GM19351 (cell line): ENCODE measurements around the gene SH3BGRL2.
"Not testable (repeated sequence)": the region's sequence is repeated elsewhere in the genome, so short reads cannot be mapped to it uniquely, and the experiment has no call there.

Experiments used
- ATAC-seq: cut with Tn5 transposase; IDR thresholded peaks from one replicate; pipeline ENCODE4 v1.9.1; 2021; ENCODE audit warnings: mild to moderate bottlenecking, moderate library complexity; ENCODE audit not compliant: unreplicated experiment

The SH3BGRL2 gene

GRCh38 chr6:79648328-79648727, 17.2 kb downstream of the SH3BGRL2 start:
- ATAC-seq: no peak

DNA sequence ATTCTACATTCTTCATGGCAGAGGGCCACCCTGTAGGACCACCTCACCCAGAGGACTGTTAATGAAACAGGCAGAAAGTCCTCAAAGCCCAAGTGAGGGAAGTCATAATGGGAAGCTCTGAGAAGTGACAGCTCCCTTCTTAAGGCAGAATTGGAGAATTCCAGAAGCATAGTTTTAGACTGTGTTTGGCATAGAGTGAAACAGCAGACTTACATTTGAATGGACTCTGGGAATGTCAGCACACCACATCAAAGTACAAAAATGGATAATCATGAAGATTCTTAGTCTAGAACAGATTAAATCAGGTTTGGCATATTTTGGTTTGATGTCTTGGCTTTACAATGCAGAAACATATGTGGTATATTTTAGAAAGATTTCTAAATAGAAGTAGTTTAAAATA, 17.9 kb downstream of the SH3BGRL2 start:
- ATAC-seq: no peak

DNA sequence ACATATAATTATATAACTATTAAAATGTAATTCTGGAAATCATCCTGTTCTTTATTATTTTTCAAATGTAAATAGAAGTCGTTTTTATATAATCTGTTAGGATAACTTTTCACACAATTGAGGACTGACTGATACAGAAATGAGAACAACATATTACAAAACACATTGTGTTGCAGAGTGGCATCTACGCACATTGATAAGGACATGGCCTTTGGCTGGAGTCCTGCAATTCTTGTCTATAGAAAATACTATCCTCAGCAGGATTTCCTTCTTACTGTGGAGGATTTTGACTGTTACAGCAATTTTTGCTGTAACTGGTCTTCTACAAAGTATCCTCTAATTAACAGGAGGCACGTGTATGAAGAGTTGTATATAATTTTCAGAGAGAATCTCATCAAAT, 19.8 kb downstream of the SH3BGRL2 start:
- no peak for ATAC-seq

GRCh38 chr6:79656134-79656533, 25.0 kb downstream of the SH3BGRL2 start:
- ATAC-seq: no peak

DNA sequence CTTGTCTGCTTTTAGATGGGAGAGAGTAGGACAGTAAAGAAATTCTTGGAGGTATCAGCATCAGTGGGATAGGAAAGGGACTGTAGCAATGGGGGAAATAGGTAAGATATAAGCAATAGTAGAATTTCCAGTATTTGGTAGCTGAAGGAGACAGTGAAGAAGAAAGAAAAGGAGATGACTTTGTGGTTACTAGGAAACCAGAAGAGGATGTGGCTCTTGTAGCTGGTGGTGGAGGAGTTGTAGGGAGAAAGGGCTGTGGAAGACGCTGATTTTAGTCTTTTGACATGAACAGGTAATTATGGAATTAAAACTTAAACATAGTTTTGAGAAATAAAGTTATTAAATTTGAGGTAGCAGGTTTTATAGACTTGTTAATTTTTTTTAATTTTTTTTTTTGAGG, 26.1 kb downstream of the SH3BGRL2 start:
- ATAC-seq: no peak

- not testable (repeated sequence) for ATAC-seq
Measured at GRCh38 chr6:79663655-79664054, 32.5 kb downstream of the SH3BGRL2 start.

GRCh38 chr6:79665725-79666551, 34.8 kb downstream of the SH3BGRL2 start:
- no peak for ATAC-seq

GRCh38 chr6:79666634-79667033, 35.5 kb downstream of the SH3BGRL2 start:
- ATAC-seq: no peak

GRCh38 chr6:79668381-79668780, 37.3 kb downstream of the SH3BGRL2 start:
- no peak for ATAC-seq

DNA sequence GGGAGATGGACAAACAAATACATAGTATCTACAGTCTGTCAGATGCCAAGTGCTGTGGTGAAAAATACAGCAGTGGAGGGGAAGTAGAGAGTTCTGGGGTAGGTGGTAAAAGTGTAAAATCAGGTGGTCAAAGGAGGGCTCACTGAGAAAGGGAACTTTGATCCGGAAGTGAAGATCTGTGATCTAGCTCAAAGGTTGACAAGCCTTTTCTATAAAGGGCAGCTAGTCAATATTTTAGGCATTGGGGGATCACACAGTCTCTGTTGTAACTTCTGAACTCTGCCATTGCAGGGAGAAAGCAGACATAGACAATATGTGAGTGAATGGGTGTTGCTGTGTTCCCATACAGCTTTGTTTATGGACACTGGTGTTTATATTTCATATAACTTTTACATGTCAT, 38.6 kb downstream of the SH3BGRL2 start:
- no peak for ATAC-seq

DNA sequence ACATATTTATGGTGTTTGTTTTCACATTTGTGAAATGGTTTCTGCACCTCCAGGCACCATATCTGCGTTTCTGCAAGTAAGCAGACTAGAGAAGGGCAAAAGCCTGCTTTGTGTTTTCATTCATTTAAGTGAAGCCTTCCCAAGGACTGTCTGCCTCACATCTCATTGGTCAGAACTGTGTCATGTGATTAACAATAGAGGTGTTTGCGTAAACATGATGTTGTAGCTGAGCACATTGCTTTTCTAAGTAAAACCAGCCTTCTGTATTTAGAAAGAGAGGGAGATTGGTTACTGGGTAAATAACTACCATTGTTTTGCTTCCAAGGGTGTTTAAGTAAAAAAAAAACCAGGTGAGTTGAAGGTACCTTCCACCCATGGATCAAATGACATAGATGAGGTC, 39.7 kb downstream of the SH3BGRL2 start:
- no peak for ATAC-seq

GRCh38 chr6:79671600-79672266, 40.6 kb downstream of the SH3BGRL2 start:
- ATAC-seq: no peak

DNA sequence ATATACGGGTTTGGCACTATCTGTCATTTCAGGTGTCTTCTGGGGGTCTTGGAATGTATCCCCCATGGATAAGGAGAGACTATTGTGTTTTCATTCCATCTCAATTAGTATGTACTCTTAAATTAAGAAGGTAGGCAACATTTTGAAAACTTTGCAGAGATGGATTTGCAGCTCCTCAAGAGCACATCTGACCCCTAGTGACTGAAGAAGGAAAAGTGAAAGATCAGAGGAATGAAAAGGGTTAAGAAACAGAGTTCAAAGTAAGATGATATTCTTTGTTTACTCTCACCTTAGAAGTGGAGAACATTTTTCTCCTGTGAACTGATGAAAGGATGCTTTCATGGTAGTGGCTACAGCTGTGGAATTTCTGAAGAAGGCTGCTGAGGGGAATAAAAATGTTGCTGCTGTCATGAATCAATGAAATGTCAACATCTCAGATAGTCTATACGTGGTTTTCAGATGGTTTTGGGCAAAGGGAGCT, 41.5 kb downstream of the SH3BGRL2 start:
- peak; percentile 69 for ATAC-seq

- ATAC-seq: no peak
Measured at GRCh38 chr6:79673947-79674346, 42.8 kb downstream of the SH3BGRL2 start.

GRCh38 chr6:79676785-79677736, 45.9 kb downstream of the SH3BGRL2 start:
- no peak for ATAC-seq

DNA sequence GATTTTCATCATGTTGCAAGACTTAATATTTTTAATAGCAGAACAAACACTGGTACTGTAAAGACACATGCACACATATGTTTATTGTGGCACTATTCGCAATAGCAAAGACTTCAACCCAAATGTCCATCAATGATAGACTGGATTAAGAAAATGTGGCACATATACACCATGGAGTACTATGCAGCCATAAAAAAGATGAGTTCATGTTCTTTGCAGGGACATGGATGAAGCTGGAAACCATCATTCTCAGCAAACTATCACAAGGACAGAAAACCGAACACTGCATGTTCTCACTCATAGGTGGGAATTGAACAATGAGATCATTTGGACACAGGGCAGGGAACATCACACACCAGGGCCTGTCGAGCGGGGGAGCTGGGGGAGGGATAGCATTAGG, 51.6 kb downstream of the SH3BGRL2 start:
- not testable (repeated sequence) for ATAC-seq

- ATAC-seq: no peak
Measured at GRCh38 chr6:79684876-79685275, 53.7 kb downstream of the SH3BGRL2 start.

DNA sequence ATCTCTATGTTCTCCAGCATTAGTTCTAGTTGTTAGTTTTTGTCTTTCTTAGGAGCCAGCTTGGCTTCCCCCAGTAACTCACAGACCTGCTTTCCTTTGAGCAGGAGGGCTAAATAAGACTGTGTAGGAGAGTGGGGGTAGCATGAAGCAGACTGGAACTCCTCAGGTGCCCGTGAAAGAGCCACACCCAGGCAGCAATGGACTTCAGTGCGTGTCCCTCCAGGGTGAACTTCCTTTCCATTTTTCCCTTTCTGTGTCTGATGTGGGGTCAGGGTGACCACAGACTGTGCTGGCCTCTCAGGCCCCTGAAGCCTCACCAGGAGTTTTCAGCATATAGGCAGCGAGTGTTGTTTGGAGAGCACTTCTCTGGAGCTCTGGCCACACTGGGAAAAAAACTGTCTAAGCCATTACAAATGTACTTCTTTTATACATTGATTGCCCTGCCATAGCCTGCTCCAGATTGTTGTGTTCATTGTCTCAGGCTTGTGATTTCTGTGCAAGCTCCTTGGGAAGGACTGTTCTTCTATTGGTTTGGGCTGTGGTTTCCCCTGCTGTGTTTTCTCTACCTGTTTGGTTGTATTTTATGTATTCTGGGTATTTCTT, 55.7 kb downstream of the SH3BGRL2 start:
- no peak for ATAC-seq

DNA sequence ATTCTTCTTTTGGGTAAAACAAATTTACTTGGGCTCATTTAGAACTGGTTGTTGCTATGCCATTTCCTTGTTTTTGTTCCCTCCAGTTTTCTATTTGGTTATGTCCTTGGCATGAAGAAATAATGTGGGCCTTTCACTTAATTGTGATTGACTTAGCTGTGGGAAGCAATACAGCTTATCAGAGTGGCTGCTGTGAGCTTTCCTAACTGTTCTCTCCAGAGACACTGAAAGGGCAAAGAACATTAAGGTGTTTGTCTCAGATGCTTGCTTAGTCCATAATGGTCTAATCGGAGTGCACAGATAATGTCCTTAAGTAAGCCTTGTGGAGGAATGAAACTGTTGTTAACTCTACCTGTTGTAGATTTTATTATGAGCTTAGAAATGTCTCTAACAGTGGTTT, 56.6 kb downstream of the SH3BGRL2 start:
- no peak for ATAC-seq

DNA sequence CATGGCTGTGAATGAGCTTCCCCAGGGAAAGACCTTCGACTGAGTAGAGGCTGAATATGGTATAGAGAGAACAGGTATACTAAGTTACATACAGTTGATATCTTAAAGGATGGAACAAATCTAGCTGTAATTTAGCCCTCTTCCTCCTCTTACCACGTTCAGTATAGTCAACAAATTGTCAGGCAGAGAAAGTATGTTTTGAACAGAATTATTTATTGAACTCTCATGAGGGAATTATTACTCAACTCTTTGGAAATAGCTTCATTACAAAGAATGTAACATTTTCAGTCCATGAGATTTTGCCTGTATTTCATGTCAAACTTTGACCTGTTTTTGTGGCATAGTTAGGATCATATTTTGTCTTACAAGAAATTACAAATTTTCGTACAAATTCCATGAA, 63.0 kb downstream of the SH3BGRL2 start:
- ATAC-seq: no peak
